Stomach (tissue), 9 donors: ENCODE results near the gene MINDY3. TPM values are rescaled to one million over a fixed set of nuclear protein-coding genes. Genes with fewer than 3 reads are reported as not detected.

Source experiments
- DNase-seq, 2 donors: peaks; one replicate each; pipeline versions ENCODE4 v3.0.0 to v3.0.0-alpha.2; 2013 to 2019
- H3K27ac ChIP-seq, 5 donors: fragments of 200-600 bp in 4 of 5; sonication (generic) in 4 of 5; one replicate each; pipeline ENCODE4 v1.5.1; 2013 to 2019; ENCODE audit warnings: mild to moderate bottlenecking in 1 of 5, moderate library complexity in 1 of 5
- H3K27me3 ChIP-seq, 3 donors: fragments of 200-600 bp; sonication (generic); one replicate each; pipeline ENCODE4 v1.5.1; 2017 to 2019; ENCODE audit warnings: mixed run types in 1 of 3
- H3K36me3 ChIP-seq, 4 donors: fragments of 200-600 bp; sonication (generic); 1 replicate in 3 of 4; 2 replicates in 1 of 4; pipeline ENCODE4 v1.5.1; 2016 to 2019
- H3K4me1 ChIP-seq, 4 donors: fragments of 200-600 bp; sonication (generic); one replicate each; pipeline ENCODE4 v1.5.1; 2016 to 2019
- H3K4me3 ChIP-seq, 4 donors: fragments of 200-600 bp; sonication (generic) in 3 of 4; one replicate each; pipeline ENCODE4 v1.5.1; 2016 to 2019; ENCODE audit warnings: mild to moderate bottlenecking in 1 of 4
- H3K9me3 ChIP-seq, 4 donors: fragments of 200-600 bp; sonication (generic); one replicate each; pipeline ENCODE4 v1.5.1; 2016 to 2019
- EP300 ChIP-seq: sonication (generic); formaldehyde crosslinking; IDR thresholded peaks from one replicate; pipeline ENCODE4 v1.6.1; 2017; ENCODE audit warnings: antibody characterized with exemption
- POLR2A ChIP-seq, 4 donors: fragments of 450-650 bp; IDR thresholded peaks; one replicate each; pipeline ENCODE4 v1.6.1; 2016; ENCODE audit warnings: antibody characterized with exemption in 4 of 4, control low read depth in 2 of 4, mild to moderate bottlenecking in 1 of 4, moderate library complexity in 1 of 4
- POLR2AphosphoS5 ChIP-seq, 3 donors: sonication (generic); formaldehyde crosslinking; IDR thresholded peaks; one replicate each; pipeline ENCODE4 v1.6.1; 2016; ENCODE audit warnings: antibody characterized with exemption in 3 of 3
- WGBS, 5 donors: extraction: QIAGEN DNeasy Blood & Tissue Kit in 3 of 5; methylation state at CpG; one replicate each; pipeline versions ENCODE4 v1.1.5 to v1.1.7; 2013 to 2018; 5-methylcytosine and 5-hydroxymethylcytosine counted together
- intact Hi-C: fragments of 100-400 bp; cut with DNase I; formaldehyde crosslinking; loops from one replicate; pipeline ENCODE4 v1.15.1; 2023; ENCODE audit warnings: low total_unique reads
- polyA plus RNA-seq, 3 donors: library from polyadenylated mRNA; stranded (reverse); fragments of 200-250 nt; gene quantifications; one replicate each; pipeline ENCODE4 v1.2.3, GENCODE V29; 2013
- total RNA-seq, 5 donors: library from RNA; depleted of rRNA; stranded (reverse); fragments of >200 nt; gene quantifications; one replicate each; pipeline versions ENCODE4 v1.1.0 to v1.2.3, GENCODE V29; 2014 to 2016
- TF ChIP-seq, protein P1 (sequence below), 7 experiments: fragments of 450-650 bp in 4 of 7; fragments of 200-600 bp in 3 of 7; sonication (generic) in 3 of 7; IDR thresholded peaks; one replicate each; pipeline ENCODE4 v1.5.1; 2016 to 2019; ENCODE audit warnings: antibody characterized with exemption in 7 of 7, control low read depth in 2 of 7, mild to moderate bottlenecking in 1 of 7
- donor health status: healthy with polysubstance abuse.
- donor health status: Bipolar disorder and iron deficiency.
- donor health status: healthy.

Gene MINDY3
- total and polyA plus RNA-seq, 8 donors, result 7.6 to 55.4 (median 17.6) TPM

- TF ChIP-seq, protein P1, sequence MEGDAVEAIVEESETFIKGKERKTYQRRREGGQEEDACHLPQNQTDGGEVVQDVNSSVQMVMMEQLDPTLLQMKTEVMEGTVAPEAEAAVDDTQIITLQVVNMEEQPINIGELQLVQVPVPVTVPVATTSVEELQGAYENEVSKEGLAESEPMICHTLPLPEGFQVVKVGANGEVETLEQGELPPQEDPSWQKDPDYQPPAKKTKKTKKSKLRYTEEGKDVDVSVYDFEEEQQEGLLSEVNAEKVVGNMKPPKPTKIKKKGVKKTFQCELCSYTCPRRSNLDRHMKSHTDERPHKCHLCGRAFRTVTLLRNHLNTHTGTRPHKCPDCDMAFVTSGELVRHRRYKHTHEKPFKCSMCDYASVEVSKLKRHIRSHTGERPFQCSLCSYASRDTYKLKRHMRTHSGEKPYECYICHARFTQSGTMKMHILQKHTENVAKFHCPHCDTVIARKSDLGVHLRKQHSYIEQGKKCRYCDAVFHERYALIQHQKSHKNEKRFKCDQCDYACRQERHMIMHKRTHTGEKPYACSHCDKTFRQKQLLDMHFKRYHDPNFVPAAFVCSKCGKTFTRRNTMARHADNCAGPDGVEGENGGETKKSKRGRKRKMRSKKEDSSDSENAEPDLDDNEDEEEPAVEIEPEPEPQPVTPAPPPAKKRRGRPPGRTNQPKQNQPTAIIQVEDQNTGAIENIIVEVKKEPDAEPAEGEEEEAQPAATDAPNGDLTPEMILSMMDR (IDR thresholded peaks at IDR 0.05), result no peak
- no peak for TF ChIP-seq EP300
- TF ChIP-seq POLR2A (IDR thresholded peaks at IDR 0.05), result no peak
- no peak for TF ChIP-seq POLR2AphosphoS5 (IDR thresholded peaks at IDR 0.05)
- Histone ChIP-seq H3K36me3 (peaks cover 0 to 12% (median under 1%) of the 10 kb centered on the region in 4 donors), H3K4me1 (peaks cover 0 to 13% (median 4%) of the 10 kb centered on the region in 4 donors), H3K4me3 (no peak overlapping the region), H3K27ac (no peak overlapping the region), H3K9me3 (no peaks in the 10 kb centered on the region), H3K27me3 (no peaks in the 10 kb centered on the region)
- DNase-seq, result no peak
- intact Hi-C loops, result no loop called here
- WGBS, 5 donors, result 20 to 39% (median 36%) methylated on average over 3 of the region's 3 CpGs
Measured at GRCh38 chr10:15842556-15843169, 17.6 kb downstream of the MINDY3 start.

DNA sequence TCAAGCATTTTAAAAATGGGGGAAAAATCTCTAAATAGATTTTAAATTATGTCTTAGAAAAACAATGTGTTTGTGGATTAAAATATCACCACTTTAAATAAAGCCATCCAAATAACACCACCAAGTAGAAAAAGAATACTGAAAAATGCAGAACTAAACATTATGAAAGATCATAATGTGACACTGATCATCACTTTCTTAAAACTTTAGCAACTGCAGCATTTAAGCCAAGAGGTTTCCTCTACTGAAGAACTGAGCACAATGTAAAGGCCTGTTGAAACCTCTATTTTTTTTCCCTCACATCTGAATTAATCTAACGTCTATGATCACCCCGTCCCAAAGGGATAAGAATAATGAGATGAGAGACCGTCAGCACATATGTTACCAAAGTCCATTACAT is 18.6 kb downstream of the MINDY3 start:
- 82 to 88% (median 87%) methylated on average over 3 of the region's 3 CpGs for WGBS, 5 donors
- Histone ChIP-seq H3K36me3 (peaks cover 0 to 9% (median 0%) of the 10 kb centered on the region in 4 donors), H3K9me3 (no peaks in the 10 kb centered on the region), H3K4me3 (no peak overlapping the region), H3K27ac (no peak overlapping the region), H3K27me3 (no peaks in the 10 kb centered on the region), H3K4me1 (peaks cover 0 to 13% (median 4%) of the 10 kb centered on the region in 4 donors)
- intact Hi-C loops, result no loop called here
- no peak for DNase-seq
- no peak for TF ChIP-seq POLR2A (IDR thresholded peaks at IDR 0.05)
- TF ChIP-seq, protein P1 (IDR thresholded peaks at IDR 0.05), result no peak
- no peak for TF ChIP-seq POLR2AphosphoS5 (IDR thresholded peaks at IDR 0.05)
- no peak for TF ChIP-seq EP300

DNA sequence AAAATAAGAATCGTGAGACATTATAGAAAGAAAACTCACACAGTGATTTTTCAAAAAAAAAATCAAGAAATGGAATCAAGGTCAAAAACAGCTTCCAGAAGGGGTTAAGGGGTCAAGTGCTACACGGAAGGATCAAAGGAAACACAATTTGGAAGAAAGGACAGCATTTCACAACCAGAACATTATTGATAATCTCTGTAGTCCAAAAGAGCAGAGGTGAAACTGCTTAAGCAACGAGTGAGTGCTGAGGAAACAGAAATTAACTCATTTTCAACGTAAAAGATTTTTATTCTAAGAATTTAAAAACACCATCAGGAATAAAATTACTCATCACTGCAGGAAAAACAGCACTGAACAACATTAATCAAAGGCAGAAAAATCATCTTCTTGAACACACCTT is 23.5 kb downstream of the MINDY3 start:
- intact Hi-C loops, result no loop called here
- Histone ChIP-seq H3K27me3 (no peaks in the 10 kb centered on the region), H3K36me3 (peaks cover 0 to 23% (median 18%) of the 10 kb centered on the region in 4 donors), H3K27ac (no peak overlapping the region), H3K4me3 (no peak overlapping the region), H3K9me3 (no peaks in the 10 kb centered on the region), H3K4me1 (no peaks in the 10 kb centered on the region)
- WGBS, 5 donors, result 68 to 78% (median 72%) methylated on average over 4 of the region's 4 CpGs
- TF ChIP-seq POLR2AphosphoS5 (IDR thresholded peaks at IDR 0.05), result no peak
- TF ChIP-seq, protein P1 (IDR thresholded peaks at IDR 0.05), result no peak
- no peak for TF ChIP-seq POLR2A (IDR thresholded peaks at IDR 0.05)
- no peak for TF ChIP-seq EP300
- no peak for DNase-seq

- Histone ChIP-seq H3K9me3 (no peaks in the 10 kb centered on the region), H3K27ac (peak overlapping the region in 1 of 5 donors; percentile 2), H3K36me3 (peaks cover 0 to 62% (median 49%) of the 10 kb centered on the region in 4 donors), H3K4me3 (no peak overlapping the region), H3K4me1 (peaks cover 0 to 9% (median 0%) of the 10 kb centered on the region in 4 donors), H3K27me3 (no peaks in the 10 kb centered on the region)
- 75 to 87% (median 80%) methylated on average over 4 of the region's 4 CpGs for WGBS, 5 donors
- TF ChIP-seq, protein P1 (IDR thresholded peaks at IDR 0.05), result no peak
- TF ChIP-seq EP300 (no peak), POLR2A (IDR thresholded peaks at IDR 0.05) (no peak), POLR2AphosphoS5 (IDR thresholded peaks at IDR 0.05) (no peak)
- intact Hi-C loops, result no loop called here
- DNase-seq, result no peak
Measured at GRCh38 chr10:15829495-15829894, 30.8 kb downstream of the MINDY3 start.
